ENCODE data around the gene EIF1B. TPM values are rescaled to one million over a fixed set of nuclear protein-coding genes. Genes with fewer than 3 reads are reported as not detected.
A peak's percentile ranks its signal among the peaks of the same experiment; 100 is the strongest.

EIF1B gene
- total and polyA plus RNA-seq, 2 experiments from 2014 or later: 20.2 to 87.4 TPM

DNA sequence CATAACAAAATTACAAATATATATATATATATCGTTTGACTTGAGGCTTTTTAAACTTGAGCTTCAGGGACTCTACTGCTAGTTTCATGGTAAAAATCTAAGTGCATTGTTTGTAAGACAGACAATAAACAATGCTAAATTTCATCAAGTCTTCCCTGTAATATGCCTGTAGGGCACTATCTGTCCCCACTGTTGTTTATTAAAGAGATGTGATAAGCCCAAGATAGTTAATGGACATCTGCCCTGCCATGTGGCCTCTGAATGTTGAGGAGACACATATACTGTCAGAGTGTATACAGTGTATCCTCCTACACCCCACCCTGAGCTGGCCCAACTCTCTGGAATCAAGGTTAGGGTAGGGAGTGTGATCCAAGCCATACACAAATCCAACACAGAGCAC, 15.1 kb upstream of the EIF1B start:
- peaks cover 10% of the 10 kb centered on the region for H3F3A ChIP-seq (ENCODE audit: insufficient read depth)
- TF ChIP-seq EZH2phosphoT487 (IDR thresholded peaks at IDR 0.05; ENCODE audit: insufficient read depth, low read depth) (no peak), EZH2 (IDR thresholded peaks at IDR 0.05; ENCODE audit: insufficient read depth, poor library complexity, severe bottlenecking) (no peak)
- no peak overlapping the region for H3K9ac ChIP-seq
- no peak overlapping the region for H3K27ac ChIP-seq
- no peaks in the 10 kb centered on the region for H3K79me2 ChIP-seq (ENCODE audit: insufficient read depth)
- no peaks in the 10 kb centered on the region for H4K20me1 ChIP-seq (ENCODE audit: insufficient read depth)
- H3K9me3 ChIP-seq (ENCODE audit: low read depth): no peaks in the 10 kb centered on the region
- no peaks in the 10 kb centered on the region for H3K36me3 ChIP-seq (ENCODE audit: low read depth)
- H3K9me2 ChIP-seq (ENCODE audit: insufficient read depth): 0 out of 2 replicates have a peak, but pooled peaks cover 4% of the 10 kb centered on the region
- in situ Hi-C loops (cut with MboI): no loop called here
- no peaks in the 10 kb centered on the region for H3K27me3 ChIP-seq (replicated peaks; ENCODE audit: insufficient read depth)
- H3K4me1 ChIP-seq (ENCODE audit: insufficient read depth): peaks cover 6% of the 10 kb centered on the region
- DNase-seq: no peak
- no peak overlapping the region for H2AFZ ChIP-seq
- WGBS, 2 experiments (ENCODE audit: low coverage in 1 of 2, low lambda C conversion rate in 2 of 2, missing lambda C conversion rate in 2 of 2): 90 to 96% methylated on average over 1 of the region's 1 CpG
- no peak overlapping the region for H3K4me2 ChIP-seq (ENCODE audit: unreplicated experiment)
- H3K4me3 ChIP-seq: no peak overlapping the region

DNA sequence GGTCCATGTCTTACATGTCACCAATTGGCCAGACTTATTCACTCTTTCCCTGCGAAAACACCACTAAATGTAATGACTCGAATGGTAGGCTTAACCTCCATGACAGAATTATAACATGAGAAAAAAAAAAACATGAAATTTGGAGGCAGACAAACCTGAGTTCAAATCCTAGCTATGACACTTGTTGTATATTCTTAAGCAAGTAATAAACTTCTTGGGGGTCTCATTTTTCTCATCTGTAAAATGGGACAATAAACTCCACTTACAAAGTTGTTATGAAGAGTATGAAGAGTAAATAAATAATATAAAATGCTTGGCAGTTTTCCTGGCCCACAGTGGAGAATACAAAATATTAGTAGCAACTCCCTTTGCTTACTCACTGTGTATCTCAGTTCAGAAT, 11.4 kb upstream of the EIF1B start:
- no peak overlapping the region for H2AFZ ChIP-seq
- H3K79me2 ChIP-seq (ENCODE audit: insufficient read depth): no peaks in the 10 kb centered on the region
- H3F3A ChIP-seq (ENCODE audit: insufficient read depth): peaks cover 13% of the 10 kb centered on the region
- no peaks in the 10 kb centered on the region for H3K27me3 ChIP-seq (replicated peaks; ENCODE audit: insufficient read depth)
- no peak for DNase-seq
- H4K20me1 ChIP-seq (ENCODE audit: insufficient read depth): no peaks in the 10 kb centered on the region
- TF ChIP-seq EZH2 (IDR thresholded peaks at IDR 0.05; ENCODE audit: insufficient read depth, poor library complexity, severe bottlenecking) (no peak), EZH2phosphoT487 (IDR thresholded peaks at IDR 0.05; ENCODE audit: insufficient read depth, low read depth) (no peak)
- H3K4me2 ChIP-seq (ENCODE audit: unreplicated experiment): no peak overlapping the region
- no peak overlapping the region for H3K9ac ChIP-seq
- no peaks in the 10 kb centered on the region for H3K9me3 ChIP-seq (ENCODE audit: low read depth)
- H3K4me1 ChIP-seq (ENCODE audit: insufficient read depth): peaks cover 21% of the 10 kb centered on the region
- 0 out of 2 replicates have a peak, but pooled peaks cover 4% of the 10 kb centered on the region for H3K9me2 ChIP-seq (ENCODE audit: insufficient read depth)
- whole genome bisulfite sequencing, 2 experiments (ENCODE audit: low coverage in 1 of 2, low lambda C conversion rate in 2 of 2, missing lambda C conversion rate in 2 of 2): 79 to 88% methylated on average over 2 of the region's 2 CpGs
- H3K4me3 ChIP-seq: no peak overlapping the region
- H3K27ac ChIP-seq: no peak overlapping the region
- no peaks in the 10 kb centered on the region for H3K36me3 ChIP-seq (ENCODE audit: low read depth)
- in situ Hi-C loops (cut with MboI): no loop called here

DNA sequence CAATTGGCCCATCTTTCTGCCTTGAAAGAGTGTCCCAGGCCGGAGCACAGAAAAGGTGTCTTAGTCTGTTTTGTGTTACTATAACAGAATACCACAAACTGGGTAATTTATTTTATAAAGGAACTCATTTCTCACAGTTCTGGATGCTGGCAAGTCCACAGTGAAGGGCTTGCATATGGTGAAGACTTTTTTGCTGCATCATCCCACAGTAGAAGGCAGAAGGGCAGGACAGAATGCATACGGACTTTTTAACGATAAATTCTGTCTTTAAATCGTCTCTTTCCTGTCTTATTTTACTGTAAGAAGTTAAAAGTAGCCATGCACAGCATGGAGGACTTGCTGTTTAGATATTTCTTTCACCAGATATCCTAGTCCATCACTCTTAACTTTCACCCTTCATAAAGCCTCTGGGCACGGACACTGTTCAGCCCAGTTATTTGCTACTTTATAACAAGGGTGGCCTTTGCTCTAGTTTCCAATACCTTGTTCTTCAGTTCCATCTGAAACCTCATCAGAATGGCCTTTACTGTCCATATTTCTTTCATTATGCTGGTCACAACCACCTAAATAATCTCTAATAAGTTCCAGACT, 10.3 kb upstream of the EIF1B start:
- no peak for DNase-seq
- H4K20me1 ChIP-seq (ENCODE audit: insufficient read depth): no peaks in the 10 kb centered on the region
- in situ Hi-C loops (cut with MboI): no loop called here

DNA sequence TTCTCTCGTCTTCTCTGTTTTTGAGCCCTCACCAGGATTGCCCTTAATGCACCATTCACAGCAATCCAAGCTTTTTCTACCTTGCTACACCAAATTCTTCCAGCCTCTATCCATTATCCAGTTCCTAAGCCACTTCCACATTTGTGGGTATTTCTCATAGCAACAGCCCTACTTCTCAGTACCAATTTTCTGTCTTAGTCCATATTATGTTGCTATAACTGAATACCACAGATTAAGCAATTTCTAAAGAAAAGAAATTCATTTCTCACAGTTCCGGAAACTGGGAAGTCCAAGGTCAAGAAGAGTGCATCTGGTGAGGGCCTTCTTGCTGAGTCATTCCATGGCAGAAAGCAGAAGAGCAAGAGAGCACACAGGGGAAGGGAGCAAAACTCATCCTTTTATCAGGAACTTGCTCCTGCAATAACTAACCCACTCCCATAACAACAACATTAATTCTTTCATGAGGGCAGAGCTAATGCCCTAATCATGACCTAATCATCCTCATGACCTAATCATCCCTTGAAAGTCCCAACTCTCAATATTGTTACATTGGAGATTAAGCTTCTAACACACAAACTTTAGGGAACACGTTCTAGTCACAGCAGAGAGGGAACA, 9.7 kb upstream of the EIF1B start:
- Histone ChIP-seq H3K9ac (peak overlapping the region; percentile 32; the same call in 1 of the 2 replicates), H3K36me3 (ENCODE audit: low read depth) (no peaks in the 10 kb centered on the region), H3K9me3 (ENCODE audit: low read depth) (no peaks in the 10 kb centered on the region), H3K79me2 (ENCODE audit: insufficient read depth) (no peaks in the 10 kb centered on the region), H3K27ac (peak overlapping the region; percentile 78), H3K9me2 (ENCODE audit: insufficient read depth) (0 out of 2 replicates have a peak, but pooled peaks cover 4% of the 10 kb centered on the region), H3K27me3 (replicated peaks; ENCODE audit: insufficient read depth) (no peaks in the 10 kb centered on the region), H3K4me3 (peak overlapping the region; percentile 36; the same call in 1 of the 2 replicates), H3K4me1 (ENCODE audit: insufficient read depth) (peaks cover 21% of the 10 kb centered on the region), H4K20me1 (ENCODE audit: insufficient read depth) (no peaks in the 10 kb centered on the region), H3F3A (ENCODE audit: insufficient read depth) (peaks cover 13% of the 10 kb centered on the region), H2AFZ (peak overlapping the region; percentile 39), H3K4me2 (ENCODE audit: unreplicated experiment) (peak overlapping the region; percentile 25)
- in situ Hi-C loops (cut with MboI): no loop called here
- WGBS, 2 experiments (ENCODE audit: low coverage in 1 of 2, low lambda C conversion rate in 2 of 2, missing lambda C conversion rate in 2 of 2): 32 to 40% methylated on average over 3 of the region's 3 CpGs
- TF ChIP-seq EZH2 (IDR thresholded peaks at IDR 0.05; ENCODE audit: insufficient read depth, poor library complexity, severe bottlenecking): no peak
- no peak for TF ChIP-seq EZH2phosphoT487 (IDR thresholded peaks at IDR 0.05; ENCODE audit: insufficient read depth, low read depth)
- DNase-seq: peak; percentile 82

More for the DNA sequence above, 10.3 kb upstream of the EIF1B start:
- Histone ChIP-seq H3K27me3 (replicated peaks; ENCODE audit: insufficient read depth) (no peaks in the 10 kb centered on the region), H3K4me1 (ENCODE audit: insufficient read depth) (peaks cover 21% of the 10 kb centered on the region), H3K79me2 (ENCODE audit: insufficient read depth) (no peaks in the 10 kb centered on the region), H2AFZ (peak overlapping the region; percentile 39; the same call in 1 of the 2 replicates), H3F3A (ENCODE audit: insufficient read depth) (peaks cover 13% of the 10 kb centered on the region), H3K27ac (peak overlapping the region; percentile 78), H3K9me3 (ENCODE audit: low read depth) (no peaks in the 10 kb centered on the region), H3K9ac (peak overlapping the region; percentile 32; the same call in 1 of the 2 replicates), H3K9me2 (ENCODE audit: insufficient read depth) (0 out of 2 replicates have a peak, but pooled peaks cover 4% of the 10 kb centered on the region), H3K4me2 (ENCODE audit: unreplicated experiment) (peak overlapping the region; percentile 25), H3K4me3 (peak overlapping the region; percentile 36; the same call in 1 of the 2 replicates), H3K36me3 (ENCODE audit: low read depth) (no peaks in the 10 kb centered on the region)
- TF ChIP-seq EZH2phosphoT487 (IDR thresholded peaks at IDR 0.05; ENCODE audit: insufficient read depth, low read depth) (no peak), EZH2 (IDR thresholded peaks at IDR 0.05; ENCODE audit: insufficient read depth, poor library complexity, severe bottlenecking) (no peak)
- WGBS, 2 experiments (ENCODE audit: low coverage in 1 of 2, low lambda C conversion rate in 2 of 2, missing lambda C conversion rate in 2 of 2): 73 to 75% methylated on average over 5 of the region's 5 CpGs

All from GM23248 (cell line).